Hepatocyte (in vitro differentiated cells): ENCODE results near the gene INPP5F. TPM values are rescaled to one million over a fixed set of nuclear protein-coding genes. Genes with fewer than 3 reads are reported as not detected.
A peak's percentile ranks its signal among the peaks of the same experiment; 100 is the strongest.

Source experiments
- DNase-seq: peaks from one replicate; pipeline ENCODE4 v3.0.0-alpha.2; 2016; ENCODE audit warnings: low spot score
- H2AFZ ChIP-seq: fragments of 200-600 bp; sonication (generic); 2 replicates; pipeline ENCODE4 v1.6.0; 2016; ENCODE audit warnings: antibody characterized with exemption, mild to moderate bottlenecking
- H3K27ac ChIP-seq: fragments of 200-600 bp; sonication (generic); 2 replicates; pipeline ENCODE4 v1.5.1; 2016; ENCODE audit warnings: mild to moderate bottlenecking
- H3K27me3 ChIP-seq: fragments of 200-600 bp; sonication (generic); 2 replicates; pipeline ENCODE4 v1.6.1; 2016
- H3K36me3 ChIP-seq: fragments of 200-600 bp; sonication (generic); replicated peaks from 2 replicates; pipeline ENCODE4 v1.5.1; 2016; ENCODE audit warnings: low read depth; ENCODE audit not compliant: insufficient read depth
- H3K4me1 ChIP-seq: fragments of 200-600 bp; sonication (generic); 2 replicates; pipeline ENCODE4 v1.5.1; 2016; ENCODE audit warnings: mild to moderate bottlenecking, moderate library complexity; ENCODE audit not compliant: insufficient read depth
- H3K4me2 ChIP-seq: fragments of 200-600 bp; sonication (generic); 2 replicates; pipeline ENCODE4 v1.6.0; 2016
- H3K4me3 ChIP-seq: fragments of 200-600 bp; sonication (generic); 2 replicates; pipeline ENCODE4 v1.5.1; 2016; ENCODE audit warnings: mild to moderate bottlenecking
- H3K79me2 ChIP-seq: fragments of 200-600 bp; sonication (generic); 2 replicates; pipeline ENCODE4 v1.6.0; 2017; ENCODE audit warnings: mild to moderate bottlenecking
- H3K9me2 ChIP-seq: fragments of 200-600 bp; sonication (generic); replicated peaks from 2 replicates; pipeline ENCODE4 v1.6.0; 2017; ENCODE audit warnings: mild to moderate bottlenecking; ENCODE audit not compliant: insufficient read depth
- H3K9me3 ChIP-seq: fragments of 200-600 bp; sonication (generic); 2 replicates; pipeline ENCODE4 v1.5.1; 2016; ENCODE audit warnings: low read depth, mild to moderate bottlenecking
- H4K20me1 ChIP-seq: fragments of 200-600 bp; sonication (generic); 2 replicates; pipeline ENCODE4 v1.6.0; 2016; ENCODE audit warnings: mild to moderate bottlenecking; ENCODE audit not compliant: insufficient read depth, poor library complexity, severe bottlenecking
- CTCF ChIP-seq: fragments of 200-600 bp; sonication (generic); IDR thresholded peaks from 2 replicates; pipeline ENCODE4 v1.5.1; 2016; ENCODE audit warnings: antibody characterized with exemption, mild to moderate bottlenecking; ENCODE audit not compliant: poor library complexity
- EZH2 ChIP-seq: fragments of 200-600 bp; sonication (generic); IDR thresholded peaks from 2 replicates; pipeline ENCODE4 v1.6.1; 2016; ENCODE audit warnings: antibody characterized with exemption, mild to moderate bottlenecking, borderline replicate concordance
- EZH2phosphoT487 ChIP-seq: fragments of 200-600 bp; sonication (generic); IDR thresholded peaks from one replicate; pipeline ENCODE4 v1.6.1; 2018; ENCODE audit warnings: antibody characterized with exemption, mild to moderate bottlenecking, low read depth, moderate library complexity; ENCODE audit not compliant: unreplicated experiment, severe bottlenecking
- WGBS: methylation state at CpG from one replicate; pipeline ENCODE4 v1.1.6; 2016; ENCODE audit warnings: low lambda C conversion rate; ENCODE audit errors: missing lambda C conversion rate; 5-methylcytosine and 5-hydroxymethylcytosine counted together
- polyA plus RNA-seq: library from polyadenylated mRNA; unstranded; fragments of >200 nt; fragmentation: Nextera tagmentation; extraction: Ambion mirVana; gene quantifications from 2 replicates; pipeline ENCODE4 v1.2.1, GENCODE V29; 2016
- total RNA-seq: library from RNA; depleted of rRNA; stranded (reverse); fragments of >200 nt; gene quantifications from 2 replicates; pipeline ENCODE4 v1.2.3, GENCODE V29; 2014

INPP5F gene
- total and polyA plus RNA-seq, 2 experiments from 2014 or later = 9.9 to 44.4 TPM

GRCh38 chr10:119762035-119762434 lies 36.2 kb downstream of the INPP5F start:
- Histone ChIP-seq H3K36me3 (no peaks in the 10 kb centered on the region), H3K4me2 (no peak overlapping the region), H4K20me1 (no peaks in the 10 kb centered on the region), H2AFZ (no peak overlapping the region), H3K79me2 (no peaks in the 10 kb centered on the region), H3K9me2 (no peaks in the 10 kb centered on the region), H3K9me3 (no peaks in the 10 kb centered on the region), H3K4me3 (no peak overlapping the region), H3K4me1 (peaks cover 15% of the 10 kb centered on the region), H3K27me3 (no peaks in the 10 kb centered on the region), H3K27ac (peak overlapping the region; percentile 14)
- 82% methylated on average over 3 of the region's 3 CpGs for WGBS
- TF ChIP-seq EZH2 = no peak
- no peak for TF ChIP-seq EZH2phosphoT487
- TF ChIP-seq CTCF = no peak
- no peak for DNase-seq

GRCh38 chr10:119762805-119763798 lies 37.3 kb downstream of the INPP5F start:
- 82% methylated on average over 8 of the region's 8 CpGs for WGBS

GRCh38 chr10:119768455-119769094 lies 42.7 kb downstream of the INPP5F start:
- Histone ChIP-seq H3K79me2 (peaks cover 9% of the 10 kb centered on the region), H3K4me3 (no peak overlapping the region), H3K9me2 (no peaks in the 10 kb centered on the region), H3K4me2 (no peak overlapping the region), H2AFZ (no peak overlapping the region), H3K4me1 (peaks cover 8% of the 10 kb centered on the region), H3K36me3 (no peaks in the 10 kb centered on the region), H3K27me3 (no peaks in the 10 kb centered on the region), H3K27ac (peak overlapping the region; percentile 0), H3K9me3 (no peaks in the 10 kb centered on the region), H4K20me1 (no peaks in the 10 kb centered on the region)
- TF ChIP-seq EZH2 (no peak), CTCF (no peak), EZH2phosphoT487 (no peak)
- WGBS = 69% methylated on average over 4 of the region's 4 CpGs
- DNase-seq = no peak

More at GRCh38 chr10:119762805-119763798, 37.3 kb downstream of the INPP5F start:
- no peaks in the 10 kb centered on the region for H3K9me2 ChIP-seq
- no peaks in the 10 kb centered on the region for H3K9me3 ChIP-seq
- H3K79me2 ChIP-seq = no peaks in the 10 kb centered on the region
- DNase-seq = no peak
- H3K36me3 ChIP-seq = no peaks in the 10 kb centered on the region
- no peak for TF ChIP-seq EZH2
- TF ChIP-seq CTCF = no peak
- no peak for TF ChIP-seq EZH2phosphoT487
- no peaks in the 10 kb centered on the region for H3K27me3 ChIP-seq
- peak overlapping the region; percentile 41 for H3K27ac ChIP-seq
- no peak overlapping the region for H2AFZ ChIP-seq
- H3K4me1 ChIP-seq = peaks cover 16% of the 10 kb centered on the region
- H3K4me3 ChIP-seq = no peak overlapping the region
- no peaks in the 10 kb centered on the region for H4K20me1 ChIP-seq
- no peak overlapping the region for H3K4me2 ChIP-seq
